ENCODE results near the gene ITGA1.

Gene ITGA1

DNA sequence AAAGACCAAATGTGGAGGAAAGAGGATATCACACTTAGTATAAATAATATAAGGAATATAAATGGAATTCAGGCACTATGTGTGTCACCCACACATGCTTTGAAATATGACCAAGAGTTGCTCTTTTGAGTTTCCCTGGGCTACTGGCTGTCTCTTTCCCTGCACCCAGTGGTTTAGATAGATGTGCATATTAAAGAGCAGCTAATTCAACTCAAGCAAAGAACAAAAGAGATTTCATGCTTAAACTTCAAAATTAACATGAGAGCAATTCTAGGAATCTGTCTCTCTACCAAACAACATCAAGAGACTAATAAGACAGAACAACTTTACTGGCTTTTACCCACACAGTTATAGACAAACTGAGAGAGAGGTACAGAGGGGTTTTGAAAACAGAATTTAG lies 38.0 kb upstream of the ITGA1 start:
- no peaks in the 10 kb centered on the region for H3K36me3 ChIP-seq (ENCODE audit: control insufficient read depth, insufficient read depth, low read length)
- no peak overlapping the region for H3K9ac ChIP-seq
- H3K4me2 ChIP-seq (ENCODE audit: low read length): no peak overlapping the region
- H3K27me3 ChIP-seq (ENCODE audit: control insufficient read depth, insufficient read depth, low read length): no peaks in the 10 kb centered on the region
- H3K4me3 ChIP-seq (ENCODE audit: low read depth, low read length): no peak overlapping the region
- no peaks in the 10 kb centered on the region for H3K79me2 ChIP-seq
- peak overlapping the region; percentile 10 for H2AFZ ChIP-seq
- TF ChIP-seq, protein P1, sequence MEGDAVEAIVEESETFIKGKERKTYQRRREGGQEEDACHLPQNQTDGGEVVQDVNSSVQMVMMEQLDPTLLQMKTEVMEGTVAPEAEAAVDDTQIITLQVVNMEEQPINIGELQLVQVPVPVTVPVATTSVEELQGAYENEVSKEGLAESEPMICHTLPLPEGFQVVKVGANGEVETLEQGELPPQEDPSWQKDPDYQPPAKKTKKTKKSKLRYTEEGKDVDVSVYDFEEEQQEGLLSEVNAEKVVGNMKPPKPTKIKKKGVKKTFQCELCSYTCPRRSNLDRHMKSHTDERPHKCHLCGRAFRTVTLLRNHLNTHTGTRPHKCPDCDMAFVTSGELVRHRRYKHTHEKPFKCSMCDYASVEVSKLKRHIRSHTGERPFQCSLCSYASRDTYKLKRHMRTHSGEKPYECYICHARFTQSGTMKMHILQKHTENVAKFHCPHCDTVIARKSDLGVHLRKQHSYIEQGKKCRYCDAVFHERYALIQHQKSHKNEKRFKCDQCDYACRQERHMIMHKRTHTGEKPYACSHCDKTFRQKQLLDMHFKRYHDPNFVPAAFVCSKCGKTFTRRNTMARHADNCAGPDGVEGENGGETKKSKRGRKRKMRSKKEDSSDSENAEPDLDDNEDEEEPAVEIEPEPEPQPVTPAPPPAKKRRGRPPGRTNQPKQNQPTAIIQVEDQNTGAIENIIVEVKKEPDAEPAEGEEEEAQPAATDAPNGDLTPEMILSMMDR (IDR thresholded peaks at IDR 0.05): no peak
- H3K4me1 ChIP-seq: no peaks in the 10 kb centered on the region
- no peak overlapping the region for H3K27ac ChIP-seq
- H3K9me3 ChIP-seq (ENCODE audit: control insufficient read depth, low read length): no peaks in the 10 kb centered on the region

DNA sequence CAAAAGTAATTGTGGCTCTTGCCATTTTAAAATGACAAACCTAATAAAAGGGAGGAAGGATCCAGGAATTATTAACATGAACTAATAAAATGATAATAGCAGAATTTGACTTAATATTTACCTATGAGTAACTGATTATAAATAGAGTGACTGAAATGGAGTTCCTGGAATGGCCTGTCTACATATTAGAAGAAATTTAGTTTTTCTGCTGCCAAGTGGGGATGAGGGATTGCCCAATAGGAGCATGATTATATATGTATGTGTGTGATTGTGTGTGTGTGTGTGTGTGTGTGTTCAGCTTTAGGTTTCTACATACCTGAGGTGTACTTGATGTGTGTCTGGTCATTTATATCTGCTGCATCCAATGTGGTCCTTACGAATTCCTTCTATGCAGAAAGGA lies 36.6 kb upstream of the ITGA1 start:
- H3K9me3 ChIP-seq (ENCODE audit: control insufficient read depth, low read length): no peaks in the 10 kb centered on the region
- H3K4me3 ChIP-seq (ENCODE audit: low read depth, low read length): no peak overlapping the region
- H3K79me2 ChIP-seq: no peaks in the 10 kb centered on the region
- no peaks in the 10 kb centered on the region for H3K27me3 ChIP-seq (ENCODE audit: control insufficient read depth, insufficient read depth, low read length)
- H3K4me2 ChIP-seq (ENCODE audit: low read length): no peak overlapping the region
- H2AFZ ChIP-seq: no peak overlapping the region
- H3K4me1 ChIP-seq: peaks cover under 1% of the 10 kb centered on the region
- no peak overlapping the region for H3K27ac ChIP-seq
- H3K36me3 ChIP-seq (ENCODE audit: control insufficient read depth, insufficient read depth, low read length): no peaks in the 10 kb centered on the region
- TF ChIP-seq, protein P1 (IDR thresholded peaks at IDR 0.05): no peak
- no peak overlapping the region for H3K9ac ChIP-seq

- Histone ChIP-seq H3K9me3 (ENCODE audit: control insufficient read depth, low read length) (no peaks in the 10 kb centered on the region), H3K27ac (no peak overlapping the region), H2AFZ (no peak overlapping the region), H3K36me3 (ENCODE audit: control insufficient read depth, insufficient read depth, low read length) (no peaks in the 10 kb centered on the region), H3K79me2 (no peaks in the 10 kb centered on the region), H3K4me3 (ENCODE audit: low read depth, low read length) (no peak overlapping the region), H3K4me2 (ENCODE audit: low read length) (no peak overlapping the region), H3K4me1 (peaks cover 14% of the 10 kb centered on the region), H3K27me3 (ENCODE audit: control insufficient read depth, insufficient read depth, low read length) (no peaks in the 10 kb centered on the region), H3K9ac (no peak overlapping the region)
- TF ChIP-seq, protein P1 (IDR thresholded peaks at IDR 0.05): no peak
Observed at GRCh38 chr5:52754051-52754450, 33.7 kb upstream of the ITGA1 start.

- Histone ChIP-seq H3K4me2 (ENCODE audit: low read length) (no peak overlapping the region), H3K4me1 (peaks cover 14% of the 10 kb centered on the region), H3K27ac (peak overlapping the region; percentile 68), H2AFZ (peak overlapping the region; percentile 54), H3K79me2 (no peaks in the 10 kb centered on the region), H3K9me3 (ENCODE audit: control insufficient read depth, low read length) (no peaks in the 10 kb centered on the region), H3K9ac (no peak overlapping the region), H3K4me3 (ENCODE audit: low read depth, low read length) (no peak overlapping the region), H3K36me3 (ENCODE audit: control insufficient read depth, insufficient read depth, low read length) (no peaks in the 10 kb centered on the region), H3K27me3 (ENCODE audit: control insufficient read depth, insufficient read depth, low read length) (no peaks in the 10 kb centered on the region)
- TF ChIP-seq, protein P1 (IDR thresholded peaks at IDR 0.05): no peak
Observed at GRCh38 chr5:52757527-52757926, 30.2 kb upstream of the ITGA1 start.

GRCh38 chr5:52758014-52758413 lies 29.7 kb upstream of the ITGA1 start:
- Histone ChIP-seq H2AFZ (no peak overlapping the region), H3K4me2 (ENCODE audit: low read length) (no peak overlapping the region), H3K79me2 (no peaks in the 10 kb centered on the region), H3K4me1 (peaks cover 14% of the 10 kb centered on the region), H3K9ac (no peak overlapping the region), H3K27me3 (ENCODE audit: control insufficient read depth, insufficient read depth, low read length) (no peaks in the 10 kb centered on the region), H3K9me3 (ENCODE audit: control insufficient read depth, low read length) (no peaks in the 10 kb centered on the region), H3K36me3 (ENCODE audit: control insufficient read depth, insufficient read depth, low read length) (no peaks in the 10 kb centered on the region), H3K27ac (no peak overlapping the region), H3K4me3 (ENCODE audit: low read depth, low read length) (no peak overlapping the region)
- TF ChIP-seq, protein P1 (IDR thresholded peaks at IDR 0.05): no peak
